Measurements from ENCODE around the gene ASIC5.

Gene ASIC5

DNA sequence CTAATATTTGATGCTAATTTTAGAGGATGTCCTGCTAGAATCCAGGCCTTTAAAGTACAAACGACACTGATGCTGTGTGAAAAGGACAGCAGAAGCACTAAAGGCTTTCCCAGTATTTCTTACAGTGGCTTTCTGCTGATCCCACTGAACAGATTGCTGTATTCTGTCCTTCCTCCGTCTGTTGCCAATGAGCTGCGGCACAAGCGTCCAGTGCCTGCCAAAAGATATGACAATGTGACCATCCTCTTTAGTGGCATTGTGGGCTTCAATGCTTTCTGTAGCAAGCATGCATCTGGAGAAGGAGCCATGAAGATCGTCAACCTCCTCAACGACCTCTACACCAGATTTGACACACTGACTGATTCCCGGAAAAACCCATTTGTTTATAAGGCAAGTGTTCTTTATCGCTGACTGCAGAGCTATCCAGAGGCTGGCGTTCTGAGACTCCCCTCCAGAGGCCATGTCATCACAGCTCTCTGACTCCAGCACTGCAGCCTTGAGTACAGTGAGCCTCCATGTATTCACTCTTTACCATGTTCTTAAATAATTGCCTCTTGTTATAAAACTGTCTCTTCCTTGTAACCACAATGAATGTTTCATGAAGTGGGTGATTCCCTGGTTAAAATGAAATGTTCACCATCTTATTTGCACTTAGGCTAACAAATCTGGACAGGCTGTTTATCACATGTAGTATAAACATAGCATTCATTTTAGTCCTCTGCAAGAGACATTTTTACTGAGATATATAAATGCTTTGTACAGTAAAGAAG is 63.7 kb downstream of the ASIC5 start:
- no peak overlapping the region for H3K4me3 ChIP-seq (ENCODE audit: low read depth, low read length)

DNA sequence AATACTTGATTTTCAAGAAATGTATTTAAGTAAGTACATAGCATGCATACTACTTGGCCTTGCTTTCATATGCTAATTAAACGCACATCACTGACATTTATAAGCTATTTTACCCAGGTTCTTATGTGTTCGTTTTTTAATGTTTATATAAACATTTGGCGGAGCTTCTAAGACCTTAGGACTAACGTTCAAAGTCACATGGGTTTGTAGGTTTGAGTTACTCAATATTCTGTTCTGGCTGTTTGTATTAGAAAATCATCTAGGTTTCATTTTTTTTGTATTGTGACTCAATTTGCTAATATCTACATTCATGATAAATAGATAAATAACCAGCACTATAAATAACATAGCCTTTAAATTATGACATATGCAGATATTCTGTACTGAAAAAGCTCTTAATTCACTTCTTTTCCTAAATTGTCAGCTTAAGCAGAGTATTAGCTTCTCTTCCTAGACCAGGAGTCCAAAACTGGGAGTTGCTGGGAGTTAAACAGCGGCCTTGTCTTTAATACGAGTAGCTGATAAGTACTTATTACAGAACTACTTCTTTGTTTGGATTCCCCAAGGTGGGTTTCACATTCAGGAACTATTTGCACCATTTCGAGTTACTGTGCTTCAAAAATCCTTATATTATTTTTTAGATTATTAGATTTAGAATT is 65.3 kb downstream of the ASIC5 start:
- ChIA-PET POLR2A (no interaction called here), CTCF (interaction anchor here (0.7 to 1.3 kb wide), 3 partner anchors 9 to 1179 kb away, joined by 3 to 5 read pairs (median 3); no protein-coding TSS in a partner anchor)
- TF ChIP-seq ZNF341 (tag by site-specific recombination; IDR thresholded peaks at IDR 0.05; ENCODE audit: low read depth) = no peak
- H3K27ac ChIP-seq (ENCODE audit: extremely low read depth, low read depth, low read length) = no peak overlapping the region
- H3K4me1 ChIP-seq (ENCODE audit: control insufficient read depth, insufficient read depth, low read length) = no peaks in the 10 kb centered on the region
- H3K36me3 ChIP-seq (ENCODE audit: control insufficient read depth in 2 of 2, insufficient read depth in 1 of 2, low read length in 2 of 2) = peaks cover 0 to 50% of the 10 kb centered on the region in 2 experiments; a peak in 2 of 3 replicates
- no peak overlapping the region for H3K4me3 ChIP-seq (ENCODE audit: low read depth, low read length)
- H3K9me3 ChIP-seq (ENCODE audit: control insufficient read depth, insufficient read depth, low read depth, low read length) = no peaks in the 10 kb centered on the region

More for the DNA sequence above, 63.7 kb downstream of the ASIC5 start:
- H3K36me3 ChIP-seq (ENCODE audit: control insufficient read depth in 2 of 2, insufficient read depth in 1 of 2, low read length in 2 of 2) = peaks cover 0 to 46% of the 10 kb centered on the region in 2 experiments; a peak in 2 of 3 replicates
- ChIA-PET POLR2A (no interaction called here), CTCF (interaction anchor here (0.6 kb wide), 1 partner anchor 10 kb away, joined by 3 read pairs; no protein-coding TSS in a partner anchor)
- H3K4me1 ChIP-seq (ENCODE audit: control insufficient read depth, insufficient read depth, low read length) = no peaks in the 10 kb centered on the region
- no peak overlapping the region for H3K27ac ChIP-seq (ENCODE audit: extremely low read depth, low read depth, low read length)
- TF ChIP-seq ZNF660 (tag by site-specific recombination; IDR thresholded peaks at IDR 0.05) = no peak
- no peak for TF ChIP-seq ZNF140 (tag by site-specific recombination; IDR thresholded peaks at IDR 0.05)
- no peak for TF ChIP-seq ZNF239 (tag by site-specific recombination; IDR thresholded peaks at IDR 0.05)
- TF ChIP-seq ZNF776 (tag by site-specific recombination; IDR thresholded peaks at IDR 0.05; ENCODE audit: borderline replicate concordance) = no peak
- TF ChIP-seq ZNF521 (tag by site-specific recombination; IDR thresholded peaks at IDR 0.05) = no peak
- TF ChIP-seq, protein P1, sequence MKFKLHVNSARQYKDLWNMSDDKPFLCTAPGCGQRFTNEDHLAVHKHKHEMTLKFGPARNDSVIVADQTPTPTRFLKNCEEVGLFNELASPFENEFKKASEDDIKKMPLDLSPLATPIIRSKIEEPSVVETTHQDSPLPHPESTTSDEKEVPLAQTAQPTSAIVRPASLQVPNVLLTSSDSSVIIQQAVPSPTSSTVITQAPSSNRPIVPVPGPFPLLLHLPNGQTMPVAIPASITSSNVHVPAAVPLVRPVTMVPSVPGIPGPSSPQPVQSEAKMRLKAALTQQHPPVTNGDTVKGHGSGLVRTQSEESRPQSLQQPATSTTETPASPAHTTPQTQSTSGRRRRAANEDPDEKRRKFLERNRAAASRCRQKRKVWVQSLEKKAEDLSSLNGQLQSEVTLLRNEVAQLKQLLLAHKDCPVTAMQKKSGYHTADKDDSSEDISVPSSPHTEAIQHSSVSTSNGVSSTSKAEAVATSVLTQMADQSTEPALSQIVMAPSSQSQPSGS (tag by site-specific recombination; IDR thresholded peaks at IDR 0.05; ENCODE audit: low read depth) = no peak
- no peaks in the 10 kb centered on the region for H3K9me3 ChIP-seq (ENCODE audit: control insufficient read depth, insufficient read depth, low read depth, low read length)

DNA sequence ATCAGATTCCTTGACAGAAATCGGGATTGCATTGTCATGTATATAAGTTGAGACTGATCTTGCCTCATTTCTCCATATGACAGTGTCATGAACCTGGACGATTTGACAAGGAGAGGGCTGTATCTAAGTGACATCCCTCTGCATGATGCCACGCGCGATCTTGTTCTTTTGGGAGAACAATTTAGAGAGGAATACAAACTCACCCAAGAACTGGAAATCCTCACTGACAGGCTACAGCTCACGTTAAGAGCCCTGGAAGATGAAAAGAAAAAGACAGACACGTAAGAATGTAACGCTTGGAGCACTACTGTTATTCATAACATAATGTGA is 66.3 kb downstream of the ASIC5 start:
- H3K4me3 ChIP-seq (ENCODE audit: low read depth, low read length) = no peak overlapping the region
- no peaks in the 10 kb centered on the region for H3K9me3 ChIP-seq (ENCODE audit: control insufficient read depth, insufficient read depth, low read depth, low read length)
- POLR2A ChIA-PET = no interaction called here
- no peaks in the 10 kb centered on the region for H3K4me1 ChIP-seq (ENCODE audit: control insufficient read depth, insufficient read depth, low read length)
- no peak overlapping the region for H3K27ac ChIP-seq (ENCODE audit: extremely low read depth, low read depth, low read length)
- CTCF ChIA-PET = interaction anchor here (0.6 to 1.3 kb wide), 2 partner anchors 10 to 823 kb away, joined by 3 read pairs; no protein-coding TSS in a partner anchor
- H3K36me3 ChIP-seq (ENCODE audit: control insufficient read depth in 2 of 2, insufficient read depth in 1 of 2, low read length in 2 of 2) = peaks cover 0 to 40% of the 10 kb centered on the region in 2 experiments; a peak in 2 of 3 replicates
- no peak for TF ChIP-seq ZNF837 (tag by site-specific recombination; IDR thresholded peaks at IDR 0.05)
- TF ChIP-seq ZNF626 (tag by site-specific recombination; IDR thresholded peaks at IDR 0.05) = no peak
- no peak for TF ChIP-seq ZNF792 (tag by site-specific recombination; IDR thresholded peaks at IDR 0.05)
- no peak for TF ChIP-seq YY1 (tag by site-specific recombination; IDR thresholded peaks at IDR 0.05)
- no peak for TF ChIP-seq ZBTB20 (tag by site-specific recombination; IDR thresholded peaks at IDR 0.05)
- TF ChIP-seq ZNF777 (tag by site-specific recombination; IDR thresholded peaks at IDR 0.05; ENCODE audit: borderline replicate concordance) = no peak
- TF ChIP-seq SALL2 (tag by site-specific recombination; IDR thresholded peaks at IDR 0.05; ENCODE audit: borderline replicate concordance) = no peak
- no peak for TF ChIP-seq ZNF416 (tag by site-specific recombination; IDR thresholded peaks at IDR 0.05)
- TF ChIP-seq ZNF600 (tag by site-specific recombination; IDR thresholded peaks at IDR 0.05) = no peak
- TF ChIP-seq ZNF214 (tag by site-specific recombination; IDR thresholded peaks at IDR 0.05; ENCODE audit: borderline replicate concordance) = no peak
- TF ChIP-seq, protein P2, sequence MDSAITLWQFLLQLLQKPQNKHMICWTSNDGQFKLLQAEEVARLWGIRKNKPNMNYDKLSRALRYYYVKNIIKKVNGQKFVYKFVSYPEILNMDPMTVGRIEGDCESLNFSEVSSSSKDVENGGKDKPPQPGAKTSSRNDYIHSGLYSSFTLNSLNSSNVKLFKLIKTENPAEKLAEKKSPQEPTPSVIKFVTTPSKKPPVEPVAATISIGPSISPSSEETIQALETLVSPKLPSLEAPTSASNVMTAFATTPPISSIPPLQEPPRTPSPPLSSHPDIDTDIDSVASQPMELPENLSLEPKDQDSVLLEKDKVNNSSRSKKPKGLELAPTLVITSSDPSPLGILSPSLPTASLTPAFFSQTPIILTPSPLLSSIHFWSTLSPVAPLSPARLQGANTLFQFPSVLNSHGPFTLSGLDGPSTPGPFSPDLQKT (IDR thresholded peaks at IDR 0.05; ENCODE audit: borderline replicate concordance, low read depth, low read length) = no peak
- TF ChIP-seq, protein P3, sequence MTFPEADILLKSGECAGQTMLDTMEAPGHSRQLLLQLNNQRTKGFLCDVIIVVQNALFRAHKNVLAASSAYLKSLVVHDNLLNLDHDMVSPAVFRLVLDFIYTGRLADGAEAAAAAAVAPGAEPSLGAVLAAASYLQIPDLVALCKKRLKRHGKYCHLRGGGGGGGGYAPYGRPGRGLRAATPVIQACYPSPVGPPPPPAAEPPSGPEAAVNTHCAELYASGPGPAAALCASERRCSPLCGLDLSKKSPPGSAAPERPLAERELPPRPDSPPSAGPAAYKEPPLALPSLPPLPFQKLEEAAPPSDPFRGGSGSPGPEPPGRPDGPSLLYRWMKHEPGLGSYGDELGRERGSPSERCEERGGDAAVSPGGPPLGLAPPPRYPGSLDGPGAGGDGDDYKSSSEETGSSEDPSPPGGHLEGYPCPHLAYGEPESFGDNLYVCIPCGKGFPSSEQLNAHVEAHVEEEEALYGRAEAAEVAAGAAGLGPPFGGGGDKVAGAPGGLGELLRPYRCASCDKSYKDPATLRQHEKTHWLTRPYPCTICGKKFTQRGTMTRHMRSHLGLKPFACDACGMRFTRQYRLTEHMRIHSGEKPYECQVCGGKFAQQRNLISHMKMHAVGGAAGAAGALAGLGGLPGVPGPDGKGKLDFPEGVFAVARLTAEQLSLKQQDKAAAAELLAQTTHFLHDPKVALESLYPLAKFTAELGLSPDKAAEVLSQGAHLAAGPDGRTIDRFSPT (tag by site-specific recombination; IDR thresholded peaks at IDR 0.05) = no peak
- TF ChIP-seq, protein P4, sequence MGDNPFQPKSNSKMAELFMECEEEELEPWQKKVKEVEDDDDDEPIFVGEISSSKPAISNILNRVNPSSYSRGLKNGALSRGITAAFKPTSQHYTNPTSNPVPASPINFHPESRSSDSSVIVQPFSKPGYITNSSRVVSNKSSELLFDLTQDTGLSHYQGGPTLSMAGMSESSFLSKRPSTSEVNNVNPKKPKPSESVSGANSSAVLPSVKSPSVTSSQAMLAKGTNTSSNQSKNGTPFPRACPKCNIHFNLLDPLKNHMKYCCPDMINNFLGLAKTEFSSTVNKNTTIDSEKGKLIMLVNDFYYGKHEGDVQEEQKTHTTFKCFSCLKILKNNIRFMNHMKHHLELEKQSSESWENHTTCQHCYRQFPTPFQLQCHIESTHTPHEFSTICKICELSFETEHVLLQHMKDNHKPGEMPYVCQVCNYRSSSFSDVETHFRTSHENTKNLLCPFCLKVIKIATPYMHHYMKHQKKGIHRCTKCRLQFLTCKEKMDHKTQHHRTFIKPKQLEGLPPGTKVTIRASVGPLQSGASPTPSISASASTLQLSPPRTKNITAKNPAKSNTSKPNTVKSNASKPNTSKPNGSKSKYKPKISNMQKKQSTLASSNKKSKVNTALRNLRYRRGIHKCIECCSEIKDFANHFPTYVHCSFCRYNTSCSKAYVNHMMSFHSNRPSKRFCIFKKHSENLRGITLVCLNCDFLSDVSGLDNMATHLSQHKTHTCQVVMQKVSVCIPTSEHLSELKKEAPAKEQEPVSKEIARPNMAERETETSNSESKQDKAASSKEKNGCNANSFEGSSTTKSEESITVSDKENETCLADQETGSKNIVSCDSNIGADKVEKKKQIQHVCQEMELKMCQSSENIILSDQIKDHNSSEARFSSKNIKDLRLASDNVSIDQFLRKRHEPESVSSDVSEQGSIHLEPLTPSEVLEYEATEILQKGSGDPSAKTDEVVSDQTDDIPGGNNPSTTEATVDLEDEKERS (tag by site-specific recombination; IDR thresholded peaks at IDR 0.05) = no peak
- no peak for TF ChIP-seq ZNF19 (tag by site-specific recombination; IDR thresholded peaks at IDR 0.05; ENCODE audit: low read depth)
- TF ChIP-seq PRDM1 (tag by site-specific recombination; IDR thresholded peaks at IDR 0.05) = no peak
- TF ChIP-seq GLI4 (tag by site-specific recombination; IDR thresholded peaks at IDR 0.05) = no peak

Measured in HEK293 (cell line).